ENCODE results near the gene GNA12.

The GNA12 gene

DNA sequence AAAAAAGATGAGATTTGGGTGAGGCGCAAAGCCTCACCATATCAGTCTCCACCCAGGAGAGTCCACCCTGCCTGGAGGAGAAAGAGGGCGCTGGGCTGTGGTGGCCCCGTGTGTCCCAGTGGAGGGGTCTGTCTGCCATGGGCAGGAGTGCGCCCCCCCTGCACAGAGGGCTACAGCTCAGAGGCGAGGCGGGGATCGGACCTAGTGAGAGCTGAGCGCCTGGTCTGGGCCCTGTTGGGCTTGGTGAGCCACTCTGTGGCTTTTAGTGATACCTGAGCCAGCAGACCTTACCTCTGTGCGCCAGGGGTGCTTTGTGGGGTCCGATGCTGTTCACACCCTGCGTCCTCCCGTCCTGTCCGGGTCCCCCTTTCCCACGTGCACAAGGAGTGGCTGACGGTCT lies 25.9 kb upstream of the GNA12 start:
- DNase-seq, result no peak
- no peak overlapping the region for H2AFZ ChIP-seq (ENCODE audit: low read length)
- H3K4me3 ChIP-seq (ENCODE audit: low read length), result no peak overlapping the region
- H3K9me3 ChIP-seq (replicated peaks; ENCODE audit: insufficient read depth, low read length), result no peaks in the 10 kb centered on the region
- no peaks in the 10 kb centered on the region for H3K27me3 ChIP-seq (replicated peaks; ENCODE audit: insufficient read depth, low read length)
- no peaks in the 10 kb centered on the region for H3F3A ChIP-seq (ENCODE audit: insufficient read depth, low read length)
- H3K27ac ChIP-seq (ENCODE audit: low read length), result no peak overlapping the region
- H3K9me2 ChIP-seq (replicated peaks; ENCODE audit: insufficient read depth, low read length), result no peaks in the 10 kb centered on the region
- H3K79me2 ChIP-seq (ENCODE audit: low read length), result no peaks in the 10 kb centered on the region
- H3K36me3 ChIP-seq (replicated peaks; ENCODE audit: insufficient read depth, low read length), result no peaks in the 10 kb centered on the region
- no peaks in the 10 kb centered on the region for H3K4me1 ChIP-seq (ENCODE audit: low read length)
- H4K20me1 ChIP-seq (ENCODE audit: insufficient read depth, low read length), result no peaks in the 10 kb centered on the region
- TF ChIP-seq, protein P1, sequence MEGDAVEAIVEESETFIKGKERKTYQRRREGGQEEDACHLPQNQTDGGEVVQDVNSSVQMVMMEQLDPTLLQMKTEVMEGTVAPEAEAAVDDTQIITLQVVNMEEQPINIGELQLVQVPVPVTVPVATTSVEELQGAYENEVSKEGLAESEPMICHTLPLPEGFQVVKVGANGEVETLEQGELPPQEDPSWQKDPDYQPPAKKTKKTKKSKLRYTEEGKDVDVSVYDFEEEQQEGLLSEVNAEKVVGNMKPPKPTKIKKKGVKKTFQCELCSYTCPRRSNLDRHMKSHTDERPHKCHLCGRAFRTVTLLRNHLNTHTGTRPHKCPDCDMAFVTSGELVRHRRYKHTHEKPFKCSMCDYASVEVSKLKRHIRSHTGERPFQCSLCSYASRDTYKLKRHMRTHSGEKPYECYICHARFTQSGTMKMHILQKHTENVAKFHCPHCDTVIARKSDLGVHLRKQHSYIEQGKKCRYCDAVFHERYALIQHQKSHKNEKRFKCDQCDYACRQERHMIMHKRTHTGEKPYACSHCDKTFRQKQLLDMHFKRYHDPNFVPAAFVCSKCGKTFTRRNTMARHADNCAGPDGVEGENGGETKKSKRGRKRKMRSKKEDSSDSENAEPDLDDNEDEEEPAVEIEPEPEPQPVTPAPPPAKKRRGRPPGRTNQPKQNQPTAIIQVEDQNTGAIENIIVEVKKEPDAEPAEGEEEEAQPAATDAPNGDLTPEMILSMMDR (IDR thresholded peaks at IDR 0.05; ENCODE audit: low read length), result no peak
- TF ChIP-seq EZH2phosphoT487 (IDR thresholded peaks at IDR 0.05; ENCODE audit: low read length) (no peak), EZH2 (optimal IDR thresholded peaks at IDR 0.05; ENCODE audit: low read depth, low read length) (no peak)
- no peak overlapping the region for H3K4me2 ChIP-seq (ENCODE audit: low read depth, low read length)
- no peak overlapping the region for H3K9ac ChIP-seq (ENCODE audit: low read length)

DNA sequence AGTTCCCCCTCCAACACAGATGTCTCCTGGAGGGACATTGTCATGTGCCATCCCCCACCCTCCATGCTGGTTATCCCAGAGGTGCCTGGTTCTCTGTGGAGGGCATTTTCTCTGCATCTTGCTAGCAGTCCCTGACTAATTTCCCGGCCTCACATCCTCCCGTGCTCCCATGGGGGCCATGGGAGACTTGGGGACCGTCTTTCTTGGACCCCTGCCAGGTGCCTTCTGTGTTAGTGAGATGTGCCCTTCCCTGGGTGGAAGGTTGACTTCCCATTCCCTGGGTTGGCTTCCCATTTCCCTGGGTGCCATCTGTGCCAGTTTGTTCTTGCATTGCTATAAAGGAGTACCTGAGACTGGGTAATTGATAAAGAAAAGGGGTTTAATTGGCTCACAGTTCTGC lies 22.5 kb upstream of the GNA12 start:
- TF ChIP-seq, protein P1 (IDR thresholded peaks at IDR 0.05; ENCODE audit: low read length), result no peak
- no peak for TF ChIP-seq EZH2phosphoT487 (IDR thresholded peaks at IDR 0.05; ENCODE audit: low read length)
- TF ChIP-seq EZH2 (optimal IDR thresholded peaks at IDR 0.05; ENCODE audit: low read depth, low read length), result no peak
- no peaks in the 10 kb centered on the region for H3K27me3 ChIP-seq (replicated peaks; ENCODE audit: insufficient read depth, low read length)
- H3K27ac ChIP-seq (ENCODE audit: low read length), result no peak overlapping the region
- H3K36me3 ChIP-seq (replicated peaks; ENCODE audit: insufficient read depth, low read length), result no peaks in the 10 kb centered on the region
- H3K4me2 ChIP-seq (ENCODE audit: low read depth, low read length), result no peak overlapping the region
- H4K20me1 ChIP-seq (ENCODE audit: insufficient read depth, low read length), result no peaks in the 10 kb centered on the region
- no peak overlapping the region for H2AFZ ChIP-seq (ENCODE audit: low read length)
- peaks cover 13% of the 10 kb centered on the region for H3K4me1 ChIP-seq (ENCODE audit: low read length)
- DNase-seq, result no peak
- peaks cover 4% of the 10 kb centered on the region; the same call in 1 of the 2 replicates for H3F3A ChIP-seq (ENCODE audit: insufficient read depth, low read length)
- H3K4me3 ChIP-seq (ENCODE audit: low read length), result no peak overlapping the region
- no peak overlapping the region for H3K9ac ChIP-seq (ENCODE audit: low read length)
- H3K9me3 ChIP-seq (replicated peaks; ENCODE audit: insufficient read depth, low read length), result no peaks in the 10 kb centered on the region
- no peaks in the 10 kb centered on the region for H3K9me2 ChIP-seq (replicated peaks; ENCODE audit: insufficient read depth, low read length)
- H3K79me2 ChIP-seq (ENCODE audit: low read length), result no peaks in the 10 kb centered on the region

DNA sequence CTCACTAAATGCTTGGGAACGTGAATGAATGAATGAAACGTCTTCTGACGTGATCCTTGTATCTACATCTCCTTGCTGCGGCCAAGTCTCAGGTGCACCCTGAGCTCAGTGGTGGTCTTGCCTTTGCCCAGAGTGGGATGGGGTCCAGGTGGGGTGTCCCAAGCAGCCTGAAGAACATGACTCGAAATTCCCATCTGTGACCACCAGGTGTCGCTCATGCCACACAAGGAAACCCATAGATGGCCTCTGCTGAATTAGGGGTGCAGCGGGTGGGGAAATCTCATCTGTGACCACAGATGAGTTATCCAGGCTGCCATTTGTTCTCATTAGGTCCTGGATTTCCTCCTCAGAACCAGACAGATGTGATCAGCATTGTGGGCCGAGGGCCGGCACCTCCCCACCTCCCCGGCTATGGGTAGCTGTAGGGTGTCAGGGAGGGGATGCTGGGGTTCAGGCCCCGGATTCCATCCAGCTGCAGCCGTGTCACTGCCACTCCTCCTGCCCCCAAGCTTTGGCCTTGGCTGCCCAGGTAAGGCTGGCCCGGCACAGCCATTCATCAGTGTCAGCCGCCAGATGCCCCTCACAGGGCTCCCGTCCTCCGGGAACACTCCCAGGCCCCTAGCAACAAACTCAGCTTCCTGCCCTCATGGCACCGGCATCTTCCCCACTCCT lies 21.0 kb upstream of the GNA12 start:
- Histone ChIP-seq H3K4me2 (ENCODE audit: low read depth, low read length) (no peak overlapping the region), H3K9me2 (replicated peaks; ENCODE audit: insufficient read depth, low read length) (no peaks in the 10 kb centered on the region), H3K9me3 (replicated peaks; ENCODE audit: insufficient read depth, low read length) (no peaks in the 10 kb centered on the region), H3K4me3 (ENCODE audit: low read length) (no peak overlapping the region), H3K27ac (ENCODE audit: low read length) (no peak overlapping the region), H3F3A (ENCODE audit: insufficient read depth, low read length) (peaks cover 4% of the 10 kb centered on the region; the same call in 1 of the 2 replicates), H3K9ac (ENCODE audit: low read length) (no peak overlapping the region), H3K36me3 (replicated peaks; ENCODE audit: insufficient read depth, low read length) (no peaks in the 10 kb centered on the region), H3K4me1 (ENCODE audit: low read length) (peaks cover 13% of the 10 kb centered on the region), H4K20me1 (ENCODE audit: insufficient read depth, low read length) (no peaks in the 10 kb centered on the region), H3K79me2 (ENCODE audit: low read length) (no peaks in the 10 kb centered on the region), H2AFZ (ENCODE audit: low read length) (no peak overlapping the region), H3K27me3 (replicated peaks; ENCODE audit: insufficient read depth, low read length) (no peaks in the 10 kb centered on the region)
- peak; percentile 58 for DNase-seq
- TF ChIP-seq, protein P1 (IDR thresholded peaks at IDR 0.05; ENCODE audit: low read length), result peak; percentile 95
- no peak for TF ChIP-seq EZH2 (optimal IDR thresholded peaks at IDR 0.05; ENCODE audit: low read depth, low read length)
- no peak for TF ChIP-seq EZH2phosphoT487 (IDR thresholded peaks at IDR 0.05; ENCODE audit: low read length)

Measured in MM.1S (cell line).